Suprapubic skin (tissue), 4 donors: ENCODE data around the gene BLOC1S4. TPM values are rescaled to one million over a fixed set of nuclear protein-coding genes. Genes with fewer than 3 reads are reported as not detected.

ENCODE experiments used
- DNase-seq, 2 donors: peaks; one replicate each; pipeline ENCODE4 v3.0.0-alpha.2; 2019; ENCODE audit warnings: low spot score in 2 of 2
- H3K27ac ChIP-seq: fragments of 200-600 bp; sonication (generic); one replicate; pipeline ENCODE4 v1.5.1; 2019
- H3K27me3 ChIP-seq: fragments of 200-600 bp; sonication (generic); one replicate; pipeline ENCODE4 v1.5.1; 2019
- H3K36me3 ChIP-seq: fragments of 200-600 bp; sonication (generic); one replicate; pipeline ENCODE4 v1.5.1; 2019
- H3K4me1 ChIP-seq: fragments of 200-600 bp; sonication (generic); one replicate; pipeline ENCODE4 v1.5.1; 2019
- H3K4me3 ChIP-seq: fragments of 200-600 bp; sonication (generic); one replicate; pipeline ENCODE4 v1.5.1; 2019; ENCODE audit warnings: mild to moderate bottlenecking
- H3K9me3 ChIP-seq: fragments of 200-600 bp; sonication (generic); one replicate; pipeline ENCODE4 v1.5.1; 2019
- CTCF ChIP-seq, 2 donors: fragments of 200-600 bp in 1 of 2; fragments of 450-650 bp in 1 of 2; sonication (generic) in 1 of 2; IDR thresholded peaks; one replicate each; pipeline ENCODE4 v1.5.1; 2016 to 2019; ENCODE audit warnings: antibody characterized with exemption in 2 of 2, mild to moderate bottlenecking in 1 of 2, moderate library complexity in 1 of 2
- EP300 ChIP-seq: sonication (generic); formaldehyde crosslinking; IDR thresholded peaks from one replicate; pipeline ENCODE4 v1.6.1; 2017; ENCODE audit warnings: antibody characterized with exemption
- POLR2A ChIP-seq, 2 donors: fragments of 450-650 bp; IDR thresholded peaks; one replicate each; pipeline ENCODE4 v1.6.1; 2017; ENCODE audit warnings: antibody characterized with exemption in 2 of 2, mild to moderate bottlenecking in 2 of 2, moderate library complexity in 2 of 2
- POLR2AphosphoS5 ChIP-seq, 3 donors: sonication (generic); formaldehyde crosslinking; IDR thresholded peaks; one replicate each; pipeline ENCODE4 v1.6.1; 2017; ENCODE audit warnings: antibody characterized with exemption in 3 of 3
- WGBS: methylation state at CpG from one replicate; pipeline ENCODE4 v1.1.5; 2018; 5-methylcytosine and 5-hydroxymethylcytosine counted together
- total RNA-seq, 4 donors: library from RNA; depleted of rRNA; stranded (reverse); fragments of >200 nt; gene quantifications; one replicate each; pipeline ENCODE4 v1.1.0, GENCODE V29; 2016

Gene BLOC1S4
- total RNA-seq, 4 donors from 2014 or later = 5.1 to 20.2 (median 14.8) TPM

- no peak overlapping the region for H3K27ac ChIP-seq
Measured at GRCh38 chr4:6748286-6748685, 32.3 kb downstream of the BLOC1S4 start.

GRCh38 chr4:6749340-6750171 is 33.6 kb downstream of the BLOC1S4 start:
- Histone ChIP-seq H3K4me1 (peaks cover 53% of the 10 kb centered on the region), H3K4me3 (no peak overlapping the region), H3K27me3 (no peaks in the 10 kb centered on the region), H3K36me3 (no peaks in the 10 kb centered on the region), H3K27ac (peak overlapping the region; percentile 61), H3K9me3 (no peaks in the 10 kb centered on the region)
- 11% methylated on average over 15 of the region's 25 CpGs for WGBS
- peak; percentile 88 to 89 for DNase-seq
- TF ChIP-seq CTCF (IDR thresholded peaks at IDR 0.05) (no peak), EP300 (no peak)

More at GRCh38 chr4:6748286-6748685, 32.3 kb downstream of the BLOC1S4 start:
- 85% methylated on average over 4 of the region's 9 CpGs for WGBS
- H3K4me1 ChIP-seq = peaks cover 53% of the 10 kb centered on the region
- H3K4me3 ChIP-seq = no peak overlapping the region
- H3K36me3 ChIP-seq = no peaks in the 10 kb centered on the region
- no peaks in the 10 kb centered on the region for H3K9me3 ChIP-seq
- TF ChIP-seq POLR2A (IDR thresholded peaks at IDR 0.05) = no peak
- TF ChIP-seq POLR2AphosphoS5 (IDR thresholded peaks at IDR 0.05) = no peak
- TF ChIP-seq CTCF (IDR thresholded peaks at IDR 0.05) = no peak
- TF ChIP-seq EP300 = no peak
- no peaks in the 10 kb centered on the region for H3K27me3 ChIP-seq
- no peak for DNase-seq

- Histone ChIP-seq H3K27ac (peak overlapping the region; percentile 61), H3K4me3 (no peak overlapping the region), H3K27me3 (no peaks in the 10 kb centered on the region), H3K36me3 (no peaks in the 10 kb centered on the region), H3K4me1 (peaks cover 53% of the 10 kb centered on the region), H3K9me3 (no peaks in the 10 kb centered on the region)
- 71% methylated on average over 17 of the region's 23 CpGs for WGBS
- DNase-seq = no peak
- TF ChIP-seq POLR2AphosphoS5 (IDR thresholded peaks at IDR 0.05) (no peak), CTCF (IDR thresholded peaks at IDR 0.05) (no peak), EP300 (no peak), POLR2A (IDR thresholded peaks at IDR 0.05) (no peak)
Measured at GRCh38 chr4:6750286-6751221, 34.6 kb downstream of the BLOC1S4 start.

- H3K9me3 ChIP-seq = no peaks in the 10 kb centered on the region
- WGBS = 82% methylated on average over 18 of the region's 18 CpGs
- no peaks in the 10 kb centered on the region for H3K36me3 ChIP-seq
- H3K4me3 ChIP-seq = no peak overlapping the region
- no peak for TF ChIP-seq CTCF (IDR thresholded peaks at IDR 0.05)
- TF ChIP-seq POLR2A (IDR thresholded peaks at IDR 0.05) = no peak
- TF ChIP-seq EP300 = no peak
- no peak for TF ChIP-seq POLR2AphosphoS5 (IDR thresholded peaks at IDR 0.05)
- no peak overlapping the region for H3K27ac ChIP-seq
- no peak for DNase-seq
- H3K4me1 ChIP-seq = peaks cover 48% of the 10 kb centered on the region
- no peaks in the 10 kb centered on the region for H3K27me3 ChIP-seq
Measured at GRCh38 chr4:6751611-6752485, 35.9 kb downstream of the BLOC1S4 start.
